Mesendoderm (in vitro differentiated cells): ENCODE measurements around the gene DR1.
A peak's percentile ranks its signal among the peaks of the same experiment; 100 is the strongest.

Experiments used
- DNase-seq: peaks from one replicate; pipeline ENCODE4 v3.0.0; 2013
- H2AK5ac ChIP-seq: 2 replicates; pipeline ENCODE4 v1.6.1; 2013; ENCODE audit warnings: low read length, inconsistent platforms
- H2BK120ac ChIP-seq: 2 replicates; pipeline ENCODE4 v1.6.1; 2013; ENCODE audit warnings: low read depth, mild to moderate bottlenecking, low read length, moderate library complexity, mixed read lengths
- H2BK15ac ChIP-seq: replicated peaks from 2 replicates; pipeline ENCODE4 v1.6.1; 2013; ENCODE audit warnings: low read depth, mild to moderate bottlenecking, moderate library complexity
- H2BK5ac ChIP-seq: 2 replicates; pipeline ENCODE4 v1.6.1; 2013; ENCODE audit warnings: low read length, inconsistent platforms
- H3K18ac ChIP-seq: 2 replicates; pipeline ENCODE4 v1.6.1; 2013; ENCODE audit warnings: mild to moderate bottlenecking, low read length, mixed read lengths
- H3K23ac ChIP-seq: one replicate; pipeline ENCODE4 v1.6.1; 2013; ENCODE audit warnings: low read length
- H3K27ac ChIP-seq: 2 replicates; pipeline ENCODE4 v1.5.1; 2013; ENCODE audit warnings: low read depth, mild to moderate bottlenecking, inconsistent platforms, low read length, moderate library complexity
- H3K27me3 ChIP-seq: 2 replicates; pipeline ENCODE4 v1.6.1; 2013; ENCODE audit warnings: low read length, control low read depth, mild to moderate bottlenecking, inconsistent platforms; ENCODE audit not compliant: insufficient read depth, poor library complexity
- H3K36me3 ChIP-seq: 2 replicates; pipeline ENCODE4 v1.6.1; 2013; ENCODE audit warnings: low read length, inconsistent platforms; ENCODE audit not compliant: control insufficient read depth, insufficient read depth
- H3K4ac ChIP-seq: one replicate; pipeline ENCODE4 v1.6.1; 2013; ENCODE audit warnings: low read depth, mild to moderate bottlenecking, low read length, moderate library complexity
- H3K4me1 ChIP-seq: 2 replicates; pipeline ENCODE4 v1.6.1; 2013; ENCODE audit warnings: low read depth, low read length, inconsistent platforms; ENCODE audit not compliant: control insufficient read depth
- H3K4me2 ChIP-seq: 2 replicates; pipeline ENCODE4 v1.6.1; 2013; ENCODE audit warnings: low read length
- H3K4me3 ChIP-seq: 2 replicates; pipeline ENCODE4 v1.5.1; 2013; ENCODE audit warnings: mild to moderate bottlenecking, low read length
- H3K56ac ChIP-seq: one replicate; pipeline ENCODE4 v1.6.1; 2013; ENCODE audit warnings: low read length
- H3K79me1 ChIP-seq: 2 replicates; pipeline ENCODE4 v1.6.1; 2013; ENCODE audit warnings: low read length, inconsistent platforms
- H3K79me2 ChIP-seq: 2 replicates; pipeline ENCODE4 v1.6.1; 2013; ENCODE audit warnings: mild to moderate bottlenecking, low read length; ENCODE audit not compliant: control insufficient read depth, insufficient read depth
- H3K9ac ChIP-seq: 2 replicates; pipeline ENCODE4 v1.6.1; 2013; ENCODE audit warnings: low read length, inconsistent platforms
- H4K5ac ChIP-seq: one replicate; pipeline ENCODE4 v1.6.1; 2013; ENCODE audit warnings: low read length
- H4K8ac ChIP-seq: one replicate; pipeline ENCODE4 v1.6.1; 2013; ENCODE audit warnings: low read depth, mild to moderate bottlenecking, control low read depth, low read length, moderate library complexity
- WGBS: extraction: QIAGEN DNeasy Blood & Tissue Kit; methylation state at CpG from one replicate; pipeline ENCODE4 v1.1.7; 2013; ENCODE audit warnings: low lambda C conversion rate, missing lambda C conversion rate; ENCODE audit not compliant: insufficient coverage; ENCODE audit errors: extremely low coverage; 5-methylcytosine and 5-hydroxymethylcytosine counted together

The DR1 gene

GRCh38 chr1:93408203-93408602 lies 62.5 kb downstream of the DR1 start:
- Histone ChIP-seq H2BK5ac (no peak overlapping the region), H3K18ac (no peak overlapping the region), H3K56ac (no peak overlapping the region), H3K27me3 (no peaks in the 10 kb centered on the region), H3K9ac (no peak overlapping the region), H3K27ac (no peak overlapping the region), H2AK5ac (no peak overlapping the region), H3K36me3 (no peaks in the 10 kb centered on the region), H3K79me2 (no peaks in the 10 kb centered on the region), H3K4me3 (no peak overlapping the region), H4K5ac (no peak overlapping the region), H3K79me1 (no peaks in the 10 kb centered on the region), H4K8ac (no peak overlapping the region), H2BK15ac (no peak overlapping the region), H2BK120ac (no peak overlapping the region), H3K4ac (no peak overlapping the region), H3K23ac (no peak overlapping the region), H3K4me2 (no peak overlapping the region), H3K4me1 (no peaks in the 10 kb centered on the region)
- no CpG with 5 or more reads among the region's 4 CpGs for WGBS
- no peak for DNase-seq

GRCh38 chr1:93411000-93411399 lies 65.3 kb downstream of the DR1 start:
- Histone ChIP-seq H2BK5ac (no peak overlapping the region), H3K18ac (no peak overlapping the region), H3K4ac (no peak overlapping the region), H4K8ac (no peak overlapping the region), H3K79me2 (no peaks in the 10 kb centered on the region), H3K4me3 (no peak overlapping the region), H2AK5ac (no peak overlapping the region), H3K56ac (no peak overlapping the region), H3K23ac (no peak overlapping the region), H3K36me3 (no peaks in the 10 kb centered on the region), H2BK120ac (no peak overlapping the region), H3K4me1 (no peaks in the 10 kb centered on the region), H3K4me2 (no peak overlapping the region), H3K27ac (no peak overlapping the region), H3K79me1 (no peaks in the 10 kb centered on the region), H3K27me3 (no peaks in the 10 kb centered on the region), H2BK15ac (no peak overlapping the region), H4K5ac (no peak overlapping the region), H3K9ac (no peak overlapping the region)
- WGBS: no CpG with 5 or more reads among the region's 2 CpGs
- no peak for DNase-seq

- no CpG with 5 or more reads among the region's 3 CpGs for WGBS
Observed at GRCh38 chr1:93414749-93415148, 69.0 kb downstream of the DR1 start.

GRCh38 chr1:93415296-93415695 lies 69.6 kb downstream of the DR1 start:
- Histone ChIP-seq H4K5ac (no peak overlapping the region), H3K79me2 (no peaks in the 10 kb centered on the region)
- WGBS: no CpG with 5 or more reads among the region's 3 CpGs

More at GRCh38 chr1:93414749-93415148, 69.0 kb downstream of the DR1 start:
- Histone ChIP-seq H3K4me2 (no peak overlapping the region), H3K4me3 (no peak overlapping the region), H4K8ac (no peak overlapping the region), H4K5ac (no peak overlapping the region), H3K79me2 (no peaks in the 10 kb centered on the region), H2AK5ac (no peak overlapping the region), H3K36me3 (no peaks in the 10 kb centered on the region), H3K56ac (no peak overlapping the region), H2BK15ac (no peak overlapping the region), H3K18ac (no peak overlapping the region), H3K23ac (no peak overlapping the region), H3K79me1 (no peaks in the 10 kb centered on the region), H3K27me3 (no peaks in the 10 kb centered on the region), H3K4me1 (no peaks in the 10 kb centered on the region), H2BK5ac (no peak overlapping the region), H3K27ac (no peak overlapping the region), H3K9ac (no peak overlapping the region), H3K4ac (peak overlapping the region; percentile 52), H2BK120ac (no peak overlapping the region)
- no peak for DNase-seq

GRCh38 chr1:93416183-93416582 lies 70.5 kb downstream of the DR1 start:
- no peaks in the 10 kb centered on the region for H3K79me2 ChIP-seq
- WGBS: no CpG with 5 or more reads among the region's 2 CpGs
- no peak for DNase-seq
- no peaks in the 10 kb centered on the region for H3K27me3 ChIP-seq
- no peak overlapping the region for H3K23ac ChIP-seq
- H3K4ac ChIP-seq: no peak overlapping the region
- no peaks in the 10 kb centered on the region for H3K79me1 ChIP-seq
- H3K4me3 ChIP-seq: no peak overlapping the region
- no peak overlapping the region for H3K9ac ChIP-seq
- no peak overlapping the region for H3K56ac ChIP-seq
- H2BK120ac ChIP-seq: no peak overlapping the region
- no peak overlapping the region for H3K18ac ChIP-seq
- no peaks in the 10 kb centered on the region for H3K36me3 ChIP-seq
- no peak overlapping the region for H4K5ac ChIP-seq
- no peak overlapping the region for H3K4me2 ChIP-seq
- no peak overlapping the region for H2BK15ac ChIP-seq
- H4K8ac ChIP-seq: no peak overlapping the region
- H3K27ac ChIP-seq: no peak overlapping the region
- no peak overlapping the region for H2AK5ac ChIP-seq
- H3K4me1 ChIP-seq: no peaks in the 10 kb centered on the region
- no peak overlapping the region for H2BK5ac ChIP-seq

More at GRCh38 chr1:93415296-93415695, 69.6 kb downstream of the DR1 start:
- no peaks in the 10 kb centered on the region for H3K36me3 ChIP-seq
- no peak overlapping the region for H2BK5ac ChIP-seq
- no peak for DNase-seq
- H3K23ac ChIP-seq: no peak overlapping the region
- H2BK15ac ChIP-seq: no peak overlapping the region
- H3K4me1 ChIP-seq: no peaks in the 10 kb centered on the region
- no peak overlapping the region for H3K4me3 ChIP-seq
- peak overlapping the region; percentile 28 for H4K8ac ChIP-seq
- H2BK120ac ChIP-seq: no peak overlapping the region
- no peak overlapping the region for H3K56ac ChIP-seq
- no peak overlapping the region for H2AK5ac ChIP-seq
- H3K4ac ChIP-seq: no peak overlapping the region
- H3K4me2 ChIP-seq: no peak overlapping the region
- H3K79me1 ChIP-seq: no peaks in the 10 kb centered on the region
- no peak overlapping the region for H3K9ac ChIP-seq
- H3K27ac ChIP-seq: no peak overlapping the region
- H3K18ac ChIP-seq: no peak overlapping the region
- H3K27me3 ChIP-seq: no peaks in the 10 kb centered on the region
